Subcutaneous adipose tissue (tissue), 4 donors: ENCODE results near the gene PACRG. TPM values are rescaled to one million over a fixed set of nuclear protein-coding genes. Genes with fewer than 3 reads are reported as not detected.

ENCODE experiments used
- CTCF ChIP-seq: fragments of 450-650 bp; IDR thresholded peaks from one replicate; pipeline ENCODE4 v1.5.1; 2016; ENCODE audit warnings: low read depth, mild to moderate bottlenecking, control low read depth, antibody characterized with exemption, moderate library complexity
- total RNA-seq, 4 donors: library from RNA; depleted of rRNA; stranded (reverse); fragments of >200 nt; gene quantifications; one replicate each; pipeline ENCODE4 v1.1.0, GENCODE V29; 2016

Gene PACRG
- total RNA-seq, 4 donors from 2014 or later = 0.34 TPM; not detected in 3

DNA sequence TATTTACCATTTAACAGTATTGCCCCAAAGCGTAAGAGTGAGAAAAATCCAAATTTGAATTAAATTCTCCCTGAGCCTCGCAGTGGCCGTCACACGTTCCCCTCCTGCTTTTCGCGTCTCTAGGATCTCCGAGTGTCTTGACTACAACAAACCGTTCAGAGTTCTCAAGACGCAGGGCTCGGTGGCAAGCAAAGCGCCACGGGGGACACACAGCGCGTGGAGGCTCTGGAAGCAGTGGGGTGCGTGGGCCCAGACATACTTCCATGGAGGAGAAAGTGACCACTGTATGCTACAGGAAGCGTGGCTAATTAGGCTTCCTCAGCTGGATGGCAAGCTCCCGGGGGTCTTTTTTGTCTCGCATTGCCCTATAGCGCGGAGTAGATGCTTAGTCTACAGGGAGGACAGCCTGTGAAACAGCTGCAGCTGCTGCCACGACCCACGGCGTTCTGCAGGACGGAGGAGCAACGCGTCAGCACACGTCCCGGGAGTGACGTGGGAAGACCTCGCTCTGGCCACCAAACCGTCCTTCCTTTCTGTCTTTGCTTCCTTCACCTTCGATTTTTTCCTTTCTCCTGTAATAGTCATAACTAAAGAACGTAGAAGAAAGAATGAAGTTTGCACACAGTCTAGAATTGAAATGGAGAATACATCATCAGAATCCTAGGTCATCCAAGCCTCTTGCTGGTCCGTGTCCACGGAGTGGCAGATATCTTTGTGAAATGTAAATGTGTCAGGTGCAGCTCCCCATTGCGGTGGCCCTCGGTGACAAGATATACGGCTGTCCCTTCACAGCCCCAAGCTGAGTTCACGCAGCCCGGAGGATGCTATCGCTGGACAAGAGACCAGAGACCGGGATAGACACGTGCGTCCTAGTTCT lies 582.6 kb downstream of the PACRG start:
- TF ChIP-seq CTCF = no peak

- TF ChIP-seq CTCF = no peak
Observed at GRCh38 chr6:163310973-163311383, 583.2 kb downstream of the PACRG start.

- no peak for TF ChIP-seq CTCF
Observed at GRCh38 chr6:163311830-163312229, 584.1 kb downstream of the PACRG start.

DNA sequence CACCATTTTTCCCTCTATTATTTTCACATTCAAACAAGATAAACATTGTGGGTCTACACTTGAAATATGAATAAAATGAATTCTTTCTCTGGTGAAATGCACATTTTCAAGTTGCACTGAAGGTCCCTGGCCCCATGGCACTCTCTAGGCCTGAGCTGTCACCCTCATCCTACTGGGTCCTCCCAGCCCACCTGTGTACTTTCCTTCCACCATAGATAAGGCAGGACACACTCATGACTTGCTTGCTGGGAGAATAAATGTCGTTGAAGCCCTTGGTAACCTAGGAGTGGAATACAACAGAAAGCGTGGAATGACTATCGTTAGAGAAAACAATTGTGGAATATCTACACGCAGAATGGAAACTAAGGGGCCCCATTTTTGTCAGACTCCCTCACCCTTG lies 585.8 kb downstream of the PACRG start:
- TF ChIP-seq CTCF = no peak

- TF ChIP-seq CTCF = no peak
Observed at GRCh38 chr6:163313981-163314380, 586.2 kb downstream of the PACRG start.

DNA sequence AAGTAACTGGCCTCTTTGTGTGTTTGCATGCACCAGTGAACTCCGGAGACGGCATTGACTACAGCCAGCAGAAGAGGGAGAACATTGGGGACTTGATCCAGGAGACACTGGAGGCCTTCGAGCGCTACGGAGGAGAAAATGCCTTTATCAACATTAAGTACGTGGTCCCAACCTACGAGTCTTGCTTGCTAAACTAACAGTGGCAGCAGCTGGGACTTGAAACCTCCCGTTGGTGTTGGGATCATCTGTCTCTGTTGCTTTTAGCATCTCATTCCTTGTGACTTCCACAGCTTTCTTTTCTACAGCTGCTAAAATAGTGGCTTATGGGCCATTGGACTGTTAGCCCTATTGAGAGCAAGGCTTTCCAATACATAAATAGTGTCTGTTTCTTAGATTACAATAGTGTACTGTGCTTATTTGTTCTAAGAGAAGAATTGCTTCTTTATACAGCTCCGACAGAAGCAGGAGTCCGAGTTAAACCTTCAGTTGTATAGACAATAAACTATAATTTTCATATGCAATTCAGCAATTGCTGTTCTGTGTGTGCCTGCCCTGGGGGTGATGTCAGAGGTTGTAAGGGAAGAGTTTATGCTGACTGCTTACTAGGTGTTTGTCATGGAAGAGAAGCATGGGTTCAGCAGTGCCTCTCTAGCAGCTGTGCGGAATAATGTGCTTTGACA lies 587.2 kb downstream of the PACRG start:
- no peak for TF ChIP-seq CTCF

DNA sequence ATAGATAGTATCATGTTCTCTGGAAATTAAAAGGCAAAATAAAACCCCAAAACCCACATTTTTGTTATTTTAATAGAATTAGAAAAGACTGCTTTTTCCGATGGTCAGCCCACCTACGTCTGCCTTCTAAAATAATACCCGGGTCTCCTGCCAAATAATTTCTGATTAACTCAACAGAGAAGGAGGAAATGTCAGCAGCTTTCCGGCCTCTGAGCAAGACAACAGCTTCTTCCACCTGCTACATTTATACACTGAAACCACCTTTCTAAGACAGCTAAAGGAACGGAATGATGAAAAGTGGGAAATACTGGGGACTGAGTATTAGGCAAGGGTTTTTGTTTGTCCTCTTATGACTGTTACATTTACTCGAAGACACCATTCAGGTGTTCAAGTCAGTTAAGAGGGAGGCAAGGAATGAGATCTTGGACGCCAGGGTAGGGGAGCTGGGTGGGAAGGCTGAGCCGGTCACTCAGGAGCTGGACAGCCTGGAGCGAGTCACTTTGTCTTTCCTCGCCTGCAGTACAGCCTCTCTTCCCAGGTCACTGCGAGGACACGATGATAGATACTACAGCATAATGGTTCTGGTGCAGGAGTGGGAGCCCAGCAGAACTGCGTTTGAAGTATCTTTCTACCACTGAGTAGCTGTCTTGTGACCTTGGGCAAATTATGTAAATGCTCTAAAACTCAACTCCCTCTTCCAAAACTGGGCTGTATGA lies 590.5 kb downstream of the PACRG start:
- no peak for TF ChIP-seq CTCF
